ENCODE data around the gene RGS3.

The RGS3 gene

DNA sequence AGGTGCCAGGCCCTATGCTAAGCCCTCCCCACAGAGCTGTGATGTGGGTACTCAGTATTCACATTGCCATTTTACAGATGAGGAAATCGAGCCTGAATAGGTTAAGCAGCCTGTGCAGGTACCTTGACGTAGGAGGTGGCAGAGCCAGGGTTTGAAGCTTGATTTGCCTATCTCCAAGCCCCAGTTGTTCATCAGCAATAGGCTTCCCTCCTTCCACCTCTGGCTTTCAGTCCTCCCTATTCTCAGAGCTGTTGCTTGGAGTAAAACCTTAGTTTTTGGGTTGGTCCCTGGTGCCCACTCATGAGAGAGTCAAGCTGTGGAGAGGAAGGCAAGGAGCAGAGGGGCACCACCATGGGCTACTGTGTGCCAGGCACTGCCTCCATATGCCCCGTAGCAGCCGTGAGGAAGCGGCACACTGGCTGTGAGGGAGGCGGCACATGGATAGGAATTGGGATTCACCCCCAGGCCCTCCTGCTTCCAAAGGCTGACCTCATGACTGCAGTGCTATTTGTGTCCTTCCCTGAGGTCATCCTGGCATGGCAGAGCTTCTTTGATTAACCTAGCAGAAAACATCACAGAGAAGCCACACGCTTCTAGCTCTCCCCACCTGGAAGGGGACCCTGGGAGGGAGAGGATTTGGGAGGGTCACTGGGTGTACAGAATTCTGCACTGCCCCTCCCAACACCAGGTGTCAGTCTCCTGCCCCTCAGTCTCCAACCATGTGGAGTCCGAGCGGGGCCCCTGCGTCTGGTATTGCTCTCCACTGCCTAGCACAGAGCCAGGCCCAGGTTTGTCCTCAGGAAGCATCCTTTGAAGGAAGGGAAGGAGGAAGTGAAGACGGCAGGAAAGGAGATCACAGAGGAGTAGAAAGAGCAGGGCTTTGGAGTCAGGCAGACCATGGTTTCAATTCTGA, 109.8 kb downstream of the RGS3 start:
- H3K4me3 ChIP-seq (ENCODE audit: low read length) = no peak overlapping the region
- no peak overlapping the region for H3K4me2 ChIP-seq (ENCODE audit: low read length)
- H3K9me3 ChIP-seq (replicated peaks; ENCODE audit: low read length) = no peaks in the 10 kb centered on the region
- peaks cover 34% of the 10 kb centered on the region for H3K4me1 ChIP-seq (ENCODE audit: control insufficient read depth, insufficient read depth, low read length)
- no peak overlapping the region for H3K9ac ChIP-seq (ENCODE audit: low read depth, low read length)
- H3K27me3 ChIP-seq (ENCODE audit: control insufficient read depth, insufficient read depth, low read length) = no peaks in the 10 kb centered on the region
- H3K36me3 ChIP-seq (ENCODE audit: insufficient read depth, low read length) = no peaks in the 10 kb centered on the region

GRCh38 chr9:113573959-113574352, 110.4 kb downstream of the RGS3 start:
- H3K4me2 ChIP-seq (ENCODE audit: low read length) = no peak overlapping the region
- H3K4me1 ChIP-seq (ENCODE audit: control insufficient read depth, insufficient read depth, low read length) = peaks cover 34% of the 10 kb centered on the region
- H3K4me3 ChIP-seq (ENCODE audit: low read length) = no peak overlapping the region
- H3K27me3 ChIP-seq (ENCODE audit: control insufficient read depth, insufficient read depth, low read length) = no peaks in the 10 kb centered on the region
- no peaks in the 10 kb centered on the region for H3K36me3 ChIP-seq (ENCODE audit: insufficient read depth, low read length)
- no peaks in the 10 kb centered on the region for H3K9me3 ChIP-seq (replicated peaks; ENCODE audit: low read length)
- no peak overlapping the region for H3K9ac ChIP-seq (ENCODE audit: low read depth, low read length)

DNA sequence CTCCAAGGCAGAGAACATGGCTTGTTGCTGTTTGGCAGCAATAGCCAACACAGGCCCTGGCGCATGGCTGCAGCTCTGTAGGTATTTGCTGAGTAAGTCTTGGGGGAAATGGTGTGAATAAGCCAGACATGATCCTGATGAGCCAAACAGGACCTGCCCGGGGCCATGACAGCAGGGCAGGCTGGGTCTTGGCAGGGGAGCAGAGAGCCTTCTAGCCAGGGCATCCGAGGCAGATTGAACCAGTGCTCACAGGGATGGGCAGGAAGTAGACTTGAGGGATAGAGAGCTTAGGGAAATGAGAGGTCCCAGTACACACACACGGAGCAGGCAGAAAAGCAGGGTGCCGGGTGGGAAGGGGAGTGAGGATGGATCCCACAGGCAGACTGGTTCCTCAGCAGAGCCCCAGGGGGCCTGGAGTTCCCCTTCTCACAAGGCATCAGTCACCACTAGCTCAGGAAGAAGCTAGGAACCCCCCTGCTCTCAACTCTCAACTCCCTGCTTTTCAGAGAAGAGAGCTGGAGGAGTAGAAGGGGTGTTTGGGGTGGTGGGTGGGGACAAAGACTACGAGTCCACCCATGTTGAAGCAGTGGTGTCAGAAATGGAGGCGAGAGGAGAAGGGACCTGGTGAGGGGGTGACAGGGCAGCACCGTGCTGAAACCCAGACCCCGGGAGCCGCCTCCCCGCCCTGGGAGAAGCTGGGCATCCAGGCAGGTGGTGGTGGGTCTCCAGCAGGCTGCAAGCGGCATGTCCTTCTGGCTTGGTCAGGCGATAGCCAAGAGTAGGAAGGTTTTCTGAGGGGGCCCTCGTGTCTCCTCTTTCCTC, 111.1 kb downstream of the RGS3 start:
- Histone ChIP-seq H3K9ac (ENCODE audit: low read depth, low read length) (no peak overlapping the region), H3K4me3 (ENCODE audit: low read length) (no peak overlapping the region), H3K27me3 (ENCODE audit: control insufficient read depth, insufficient read depth, low read length) (no peaks in the 10 kb centered on the region), H3K4me2 (ENCODE audit: low read length) (no peak overlapping the region), H3K4me1 (ENCODE audit: control insufficient read depth, insufficient read depth, low read length) (peaks cover 36% of the 10 kb centered on the region), H3K9me3 (replicated peaks; ENCODE audit: low read length) (no peaks in the 10 kb centered on the region), H3K36me3 (ENCODE audit: insufficient read depth, low read length) (no peaks in the 10 kb centered on the region)

DNA sequence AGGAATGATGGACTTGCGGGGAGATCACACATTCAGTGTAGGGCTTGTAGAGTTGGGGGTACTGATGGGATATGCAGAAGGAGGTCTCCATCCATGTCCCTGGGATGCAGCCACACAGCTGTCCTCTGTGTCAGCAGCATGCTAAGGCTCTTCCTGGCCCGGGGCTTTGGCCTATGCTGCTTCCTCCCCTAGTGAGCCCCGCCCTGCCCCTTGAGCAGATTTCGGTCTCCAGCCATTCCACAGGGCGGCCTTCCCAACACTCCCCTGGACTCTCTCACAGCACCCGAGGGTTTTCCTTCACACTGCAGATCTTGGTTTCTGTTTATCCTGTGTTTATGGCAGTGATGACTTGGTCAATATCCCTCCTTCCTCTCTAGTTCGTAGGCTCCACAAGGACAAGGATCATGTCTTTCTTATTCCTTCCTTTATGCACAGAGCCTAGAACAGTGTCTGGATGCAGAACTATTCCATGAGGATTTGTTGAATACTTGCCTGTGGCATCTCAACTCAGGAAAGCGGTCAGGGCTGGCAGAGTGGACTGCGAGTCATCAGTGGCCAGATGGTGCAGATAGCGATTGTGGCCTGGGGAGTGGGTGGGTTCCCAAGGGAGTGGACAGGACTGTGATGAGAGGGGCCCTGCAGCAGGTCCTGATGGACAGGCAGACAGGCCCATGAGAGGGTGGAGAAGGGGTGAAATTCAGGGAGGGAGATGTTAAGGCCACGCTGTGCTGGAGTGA, 114.2 kb downstream of the RGS3 start:
- no peaks in the 10 kb centered on the region for H3K36me3 ChIP-seq (ENCODE audit: insufficient read depth, low read length)
- no peaks in the 10 kb centered on the region for H3K27me3 ChIP-seq (ENCODE audit: control insufficient read depth, insufficient read depth, low read length)
- peaks cover 61% of the 10 kb centered on the region for H3K4me1 ChIP-seq (ENCODE audit: control insufficient read depth, insufficient read depth, low read length)
- H3K4me2 ChIP-seq (ENCODE audit: low read length) = peak overlapping the region; percentile 68
- H3K9me3 ChIP-seq (replicated peaks; ENCODE audit: low read length) = no peaks in the 10 kb centered on the region
- peak overlapping the region; percentile 32 for H3K4me3 ChIP-seq (ENCODE audit: low read length)
- peak overlapping the region; percentile 66 for H3K9ac ChIP-seq (ENCODE audit: low read depth, low read length)

- Histone ChIP-seq H3K27me3 (ENCODE audit: control insufficient read depth, insufficient read depth, low read length) (no peaks in the 10 kb centered on the region), H3K4me3 (ENCODE audit: low read length) (peak overlapping the region; percentile 32), H3K36me3 (ENCODE audit: insufficient read depth, low read length) (no peaks in the 10 kb centered on the region), H3K4me1 (ENCODE audit: control insufficient read depth, insufficient read depth, low read length) (peaks cover 61% of the 10 kb centered on the region), H3K9me3 (replicated peaks; ENCODE audit: low read length) (no peaks in the 10 kb centered on the region), H3K9ac (ENCODE audit: low read depth, low read length) (peak overlapping the region; percentile 66), H3K4me2 (ENCODE audit: low read length) (peak overlapping the region; percentile 68)
Measured at GRCh38 chr9:113578279-113578865, 114.8 kb downstream of the RGS3 start.

GRCh38 chr9:113578882-113579282, 115.4 kb downstream of the RGS3 start:
- no peaks in the 10 kb centered on the region for H3K27me3 ChIP-seq (ENCODE audit: control insufficient read depth, insufficient read depth, low read length)
- no peaks in the 10 kb centered on the region for H3K9me3 ChIP-seq (replicated peaks; ENCODE audit: low read length)
- peaks cover 4% of the 10 kb centered on the region for H3K36me3 ChIP-seq (ENCODE audit: insufficient read depth, low read length)
- peak overlapping the region; percentile 32 for H3K4me3 ChIP-seq (ENCODE audit: low read length)
- peak overlapping the region; percentile 68 for H3K4me2 ChIP-seq (ENCODE audit: low read length)
- peaks cover 61% of the 10 kb centered on the region for H3K4me1 ChIP-seq (ENCODE audit: control insufficient read depth, insufficient read depth, low read length)
- peak overlapping the region; percentile 66 for H3K9ac ChIP-seq (ENCODE audit: low read depth, low read length)

DNA sequence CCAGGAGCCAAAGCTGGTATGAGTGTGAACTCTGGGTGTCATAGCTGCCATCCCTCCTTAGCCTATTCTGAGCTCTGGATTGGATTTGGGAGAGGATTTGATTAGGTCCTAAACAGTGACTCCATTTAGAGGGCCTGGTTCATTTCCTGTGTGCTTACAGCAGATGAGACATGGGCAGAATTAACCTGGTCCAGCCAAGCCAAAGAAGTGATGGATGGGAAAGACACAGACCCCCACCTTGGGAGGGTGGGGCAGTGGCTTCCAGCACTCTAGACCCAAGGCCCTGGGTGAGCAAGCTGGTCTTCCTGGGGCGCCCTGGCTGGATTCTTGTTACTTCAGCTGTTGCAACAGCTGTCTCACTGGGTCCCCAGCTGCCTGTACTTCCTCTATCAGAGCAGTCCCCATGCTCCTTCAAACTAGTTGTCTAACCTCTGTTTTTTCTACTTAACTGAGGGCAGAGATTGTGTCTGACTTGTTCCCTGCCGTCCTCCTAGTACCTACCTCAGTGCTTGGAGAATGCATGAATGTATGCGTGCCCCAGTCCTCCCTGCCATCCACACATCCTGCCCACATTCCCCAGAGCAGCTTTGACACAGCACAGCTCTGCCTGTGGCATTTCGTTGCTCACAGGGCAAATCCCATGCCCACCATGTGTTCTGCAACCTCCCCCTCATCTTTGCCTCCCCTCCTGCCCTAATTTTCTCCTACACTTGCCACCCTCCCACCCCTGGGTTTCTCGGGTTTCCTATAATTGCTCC, 115.9 kb downstream of the RGS3 start:
- peak overlapping the region; percentile 56 for H3K9ac ChIP-seq (ENCODE audit: low read depth, low read length)
- peaks cover 56% of the 10 kb centered on the region for H3K4me1 ChIP-seq (ENCODE audit: control insufficient read depth, insufficient read depth, low read length)
- no peaks in the 10 kb centered on the region for H3K27me3 ChIP-seq (ENCODE audit: control insufficient read depth, insufficient read depth, low read length)
- H3K4me2 ChIP-seq (ENCODE audit: low read length) = peak overlapping the region; percentile 68
- no peaks in the 10 kb centered on the region for H3K9me3 ChIP-seq (replicated peaks; ENCODE audit: low read length)
- H3K36me3 ChIP-seq (ENCODE audit: insufficient read depth, low read length) = peaks cover 8% of the 10 kb centered on the region
- peak overlapping the region; percentile 31 for H3K4me3 ChIP-seq (ENCODE audit: low read length)

- H3K4me1 ChIP-seq (ENCODE audit: control insufficient read depth, insufficient read depth, low read length) = peaks cover 54% of the 10 kb centered on the region
- peak overlapping the region; percentile 68 for H3K4me2 ChIP-seq (ENCODE audit: low read length)
- peak overlapping the region; percentile 20 for H3K4me3 ChIP-seq (ENCODE audit: low read length)
- H3K36me3 ChIP-seq (ENCODE audit: insufficient read depth, low read length) = peaks cover 17% of the 10 kb centered on the region
- H3K27me3 ChIP-seq (ENCODE audit: control insufficient read depth, insufficient read depth, low read length) = no peaks in the 10 kb centered on the region
- no peaks in the 10 kb centered on the region for H3K9me3 ChIP-seq (replicated peaks; ENCODE audit: low read length)
- peak overlapping the region; percentile 56 for H3K9ac ChIP-seq (ENCODE audit: low read depth, low read length)
Measured at GRCh38 chr9:113580041-113580953, 116.8 kb downstream of the RGS3 start.

GRCh38 chr9:113580954-113581311, 117.4 kb downstream of the RGS3 start:
- Histone ChIP-seq H3K9me3 (replicated peaks; ENCODE audit: low read length) (no peaks in the 10 kb centered on the region), H3K4me1 (ENCODE audit: control insufficient read depth, insufficient read depth, low read length) (peaks cover 54% of the 10 kb centered on the region), H3K4me3 (ENCODE audit: low read length) (peak overlapping the region; percentile 39), H3K36me3 (ENCODE audit: insufficient read depth, low read length) (peaks cover 18% of the 10 kb centered on the region), H3K4me2 (ENCODE audit: low read length) (peak overlapping the region; percentile 68), H3K27me3 (ENCODE audit: control insufficient read depth, insufficient read depth, low read length) (no peaks in the 10 kb centered on the region), H3K9ac (ENCODE audit: low read depth, low read length) (peak overlapping the region; percentile 56)

Data from skeletal muscle satellite cell (primary cell).